MCF 10A (cell line): ENCODE measurements around the gene CMC1. TPM values are rescaled to one million over a fixed set of nuclear protein-coding genes. Genes with fewer than 3 reads are reported as not detected.
A peak's percentile ranks its signal among the peaks of the same experiment; 100 is the strongest.
"Not testable (repeated sequence)": the region's sequence is repeated elsewhere in the genome, so short reads cannot be mapped to it uniquely, and the experiment has no call there.

ENCODE experiments used
- Bru-seq: library from RNA; stranded (reverse); fragments of 400-500 nt; gene quantifications from one replicate; lab custom pipeline; 2021; lab: Mats Ljungman, UMichigan
- BruChase-seq, 2 experiments: library from RNA; stranded (reverse); fragments of 400-500 nt; gene quantifications; one replicate each; lab custom pipeline; 2021; lab: Mats Ljungman, UMichigan
- BruUV-seq: library from RNA; stranded (reverse); fragments of 400-500 nt; replicated peaks from 2 replicates; lab custom pipeline; 2021; lab: Mats Ljungman, UMichigan
- CTCF ChIA-PET: fragments of 300-600 bp; sonication (Branson Sonifier 250); formaldehyde crosslinking; extraction: SDS; loops from one replicate; lab custom pipeline; 2021; ENCODE audit warnings: antibody characterized with exemption, inconsistent platforms; lab: Yijun Ruan, JAX
- POLR2A ChIA-PET: fragments of 300-600, 350-650 bp; sonication (Branson Sonifier 250); formaldehyde crosslinking; extraction: SDS; loops from one replicate; lab custom pipeline; 2020; ENCODE audit warnings: antibody characterized with exemption, inconsistent platforms; lab: Yijun Ruan, JAX
- DNase-seq: peaks from one replicate; pipeline ENCODE4 v3.0.0-alpha.2; 2018; ENCODE audit not compliant: unreplicated experiment
- H3K27ac Mint-ChIP-seq: one replicate; pipeline ENCODE4 v1.8.0; 2022; ENCODE audit warnings: mild to moderate bottlenecking, low read depth, mixed read lengths; ENCODE audit not compliant: unreplicated experiment
- H3K27me3 Mint-ChIP-seq: one replicate; pipeline ENCODE4 v1.8.0; 2022; ENCODE audit warnings: mixed read lengths; ENCODE audit not compliant: insufficient read depth, unreplicated experiment
- H3K36me3 Mint-ChIP-seq: one replicate; pipeline ENCODE4 v1.8.0; 2022; ENCODE audit warnings: mild to moderate bottlenecking, moderate library complexity, mixed read lengths; ENCODE audit not compliant: insufficient read depth, unreplicated experiment
- H3K4me1 Mint-ChIP-seq: one replicate; pipeline ENCODE4 v1.8.0; 2022; ENCODE audit warnings: mixed read lengths; ENCODE audit not compliant: insufficient read depth, unreplicated experiment
- H3K4me3 Mint-ChIP-seq: one replicate; pipeline ENCODE4 v1.8.0; 2022; ENCODE audit warnings: mild to moderate bottlenecking, moderate library complexity, mixed read lengths; ENCODE audit not compliant: unreplicated experiment
- H3K9me3 Mint-ChIP-seq: one replicate; pipeline ENCODE4 v1.8.0; 2022; ENCODE audit warnings: mixed read lengths; ENCODE audit not compliant: unreplicated experiment
- CTCF ChIP-seq: fragments of 200-600 bp; IDR thresholded peaks from one replicate; pipeline ENCODE4 v1.8.0; 2022; ENCODE audit warnings: antibody characterized with exemption, mild to moderate bottlenecking; ENCODE audit not compliant: unreplicated experiment
- intact Hi-C: fragments of 100-400 bp; cut with micrococcal nuclease; formaldehyde crosslinking; loops from 2 replicates; pipeline ENCODE4 v1.14.1; 2022
- long read RNA-seq: library from polyadenylated mRNA; stranded (forward); transcript quantifications from one replicate; pipeline ENCODE4 v2.0.0, GENCODE V29; 2022
- total RNA-seq: library from RNA; stranded (reverse); gene quantifications from 2 replicates; pipeline ENCODE4 v1.2.3, GENCODE V29; 2022

Gene CMC1, protein sequence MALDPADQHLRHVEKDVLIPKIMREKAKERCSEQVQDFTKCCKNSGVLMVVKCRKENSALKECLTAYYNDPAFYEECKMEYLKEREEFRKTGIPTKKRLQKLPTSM
- total RNA-seq, result 31.9 and 35.4 TPM in 2 replicates
- Bru-seq, nascent RNA, result percentile 77 among the genes with signal in this experiment
- percentile 64 among the genes with signal in this experiment for BruChase-seq, experiment 1, labeled RNA remaining after a 6-hour chase
- BruChase-seq, experiment 2, labeled RNA remaining after a 2-hour chase, result percentile 78 among the genes with signal in this experiment
- long read RNA-seq, full-length matches to known transcripts, result 105 of 124 reads
- long read RNA-seq, partial matches to known transcripts, result 2 of 124 reads
- long read RNA-seq, other reads (novel, unspliced or antisense), result 17 of 124 reads

GRCh38 chr3:28241221-28242160 lies at the start of gene CMC1:
TSS of gene CMC1 (plus strand) at chr3:28241619. CDS start at chr3:28241794, 175 bp downstream.
- CTCF ChIA-PET, result interaction anchor here (0.7 kb wide), 1 partner anchor 26 kb away, joined by 3 read pairs; no protein-coding TSS in a partner anchor
- peak; percentile 97 for DNase-seq
- H3K4me3 Mint-ChIP-seq, result peak within 1 kb of the TSS; percentile 91
- intact Hi-C loops, result loop anchor here (5.0 kb wide), 1 partner anchor 189 kb away; no protein-coding TSS in a partner anchor
- BruUV-seq, result TSS peak; percentile 59
- no peak for TF ChIP-seq CTCF
- H3K27ac Mint-ChIP-seq, result peak within 1 kb of the TSS; percentile 93
- POLR2A ChIA-PET, result interaction anchor here (0.7 to 1.6 kb wide), 6 partner anchors 10 to 484 kb away, joined by 3 to 5 read pairs (median 3); no protein-coding TSS in a partner anchor
- peaks cover 5% of the 10 kb centered on the region for H3K9me3 Mint-ChIP-seq
- peaks cover 19% of the 10 kb centered on the region for H3K4me1 Mint-ChIP-seq
- no peaks in the 10 kb centered on the region for H3K36me3 Mint-ChIP-seq
- H3K27me3 Mint-ChIP-seq, result no peaks in the 10 kb centered on the region

DNA sequence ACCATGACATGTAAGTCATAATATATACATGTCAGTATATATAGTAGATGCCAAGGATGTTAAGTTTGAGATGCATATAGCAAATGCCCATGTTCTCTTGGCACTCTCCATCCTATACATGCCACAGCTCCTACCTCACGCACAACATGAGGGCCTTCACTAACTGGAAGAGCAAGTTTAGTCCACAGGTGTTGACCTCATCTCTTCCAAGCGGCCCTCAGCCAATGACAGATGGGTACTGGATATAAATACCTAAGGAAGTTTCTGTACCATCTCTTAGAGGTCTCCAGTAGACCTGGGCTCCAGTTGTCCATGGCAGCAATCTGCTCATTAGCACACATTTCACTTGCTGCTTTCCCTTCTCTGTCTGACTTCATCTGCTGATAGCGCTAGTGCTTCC lies 43.3 kb upstream of the CMC1 start:
- no TSS peak for BruUV-seq
- no peak overlapping the region for H3K4me3 Mint-ChIP-seq

GRCh38 chr3:28198974-28199373 lies 42.4 kb upstream of the CMC1 start:
- TF ChIP-seq CTCF, result no peak
- H3K36me3 Mint-ChIP-seq, result no peaks in the 10 kb centered on the region
- no TSS peak for BruUV-seq
- no peak overlapping the region for H3K4me3 Mint-ChIP-seq
- no peaks in the 10 kb centered on the region for H3K4me1 Mint-ChIP-seq
- no peaks in the 10 kb centered on the region for H3K9me3 Mint-ChIP-seq
- H3K27ac Mint-ChIP-seq, result no peak overlapping the region
- CTCF ChIA-PET, result no interaction called here
- no peaks in the 10 kb centered on the region for H3K27me3 Mint-ChIP-seq
- no peak for DNase-seq
- POLR2A ChIA-PET, result no interaction called here
- intact Hi-C loops, result no loop called here

More for the DNA sequence above, 43.3 kb upstream of the CMC1 start:
- ChIA-PET POLR2A (no interaction called here), CTCF (interaction anchor here (0.6 kb wide), 1 partner anchor 38 kb away, joined by 3 read pairs; no protein-coding TSS in a partner anchor)
- H3K9me3 Mint-ChIP-seq, result no peaks in the 10 kb centered on the region
- DNase-seq, result no peak
- intact Hi-C loops, result no loop called here
- H3K27ac Mint-ChIP-seq, result no peak overlapping the region
- TF ChIP-seq CTCF, result no peak
- H3K27me3 Mint-ChIP-seq, result no peaks in the 10 kb centered on the region
- no peaks in the 10 kb centered on the region for H3K4me1 Mint-ChIP-seq
- H3K36me3 Mint-ChIP-seq, result no peaks in the 10 kb centered on the region

DNA sequence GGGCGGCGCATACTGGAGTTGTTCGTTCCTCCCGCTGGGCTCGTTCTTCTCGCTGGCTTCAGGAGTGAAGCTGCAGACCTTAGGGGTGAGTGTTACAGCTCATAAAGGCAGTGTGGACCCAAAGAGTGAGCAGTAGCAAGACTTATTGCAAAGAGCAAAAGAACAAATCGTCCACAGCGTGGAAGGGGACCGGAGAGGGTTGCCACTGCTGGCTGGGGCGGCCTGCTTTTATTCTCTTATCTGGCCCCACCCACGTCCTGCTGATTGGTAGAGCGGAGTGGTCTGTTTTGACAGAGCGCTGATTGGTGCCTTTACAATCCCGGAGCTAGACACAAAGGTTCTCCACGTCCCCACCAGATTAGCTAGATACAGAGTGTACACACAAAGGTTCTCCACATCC lies 41.8 kb upstream of the CMC1 start:
- H3K27me3 Mint-ChIP-seq, H3K9me3 Mint-ChIP-seq, DNase-seq, H3K4me3 Mint-ChIP-seq, CTCF ChIA-PET, POLR2A ChIA-PET, H3K4me1 Mint-ChIP-seq, intact Hi-C loops, H3K27ac Mint-ChIP-seq, H3K36me3 Mint-ChIP-seq, BruUV-seq: not testable (repeated sequence)

DNA sequence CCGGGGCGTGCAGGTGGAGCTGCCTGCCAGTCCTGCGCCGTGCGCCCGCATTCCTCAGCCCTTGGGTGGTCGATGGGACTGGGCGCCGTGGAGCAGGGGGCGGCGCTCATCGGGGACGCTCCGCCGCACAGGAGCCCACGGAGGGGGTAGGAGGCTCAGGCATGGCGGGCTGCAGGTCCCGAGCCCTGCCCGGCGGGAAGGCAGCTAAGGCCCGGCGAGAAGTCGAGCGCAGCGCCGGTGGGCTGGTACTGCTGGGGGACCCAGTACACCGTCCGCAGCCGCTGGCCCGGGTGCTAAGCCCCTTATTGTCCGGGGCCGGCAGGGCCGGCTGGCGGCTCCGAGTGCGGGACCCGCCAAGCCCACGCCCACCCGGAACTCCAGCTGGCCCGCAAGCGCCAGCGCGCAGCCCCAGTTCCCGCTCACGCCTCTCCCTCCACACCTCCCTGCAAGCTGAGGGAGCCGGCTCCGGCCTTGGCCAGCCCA lies 41.0 kb upstream of the CMC1 start:
- H3K4me3 Mint-ChIP-seq, H3K27me3 Mint-ChIP-seq, BruUV-seq, H3K36me3 Mint-ChIP-seq, H3K27ac Mint-ChIP-seq, CTCF ChIA-PET, H3K4me1 Mint-ChIP-seq, intact Hi-C loops, POLR2A ChIA-PET, DNase-seq, H3K9me3 Mint-ChIP-seq: not testable (repeated sequence)
